Renal cortex interstitium (tissue), 11 donors: ENCODE results near the gene CHST15. TPM values are rescaled to one million over a fixed set of nuclear protein-coding genes. Genes with fewer than 3 reads are reported as not detected.

Experiments used
- DNase-seq, 11 donors: peaks; one replicate each; pipeline ENCODE4 v3.0.0-alpha.2; 2013; ENCODE audit warnings: low read depth in 9 of 11, low spot score in 4 of 11; ENCODE audit errors: extremely low read depth in 1 of 11
- polyA plus RNA-seq, 3 donors: library from polyadenylated mRNA; unstranded; fragments of 120-200 nt; gene quantifications; one replicate each; pipeline ENCODE4 v1.2.1, GENCODE V29; 2013; ENCODE audit not compliant: insufficient read length in 3 of 3

CHST15 gene
- polyA plus RNA-seq, 3 donors, result 17.9 to 21.6 (median 20.7) TPM

DNA sequence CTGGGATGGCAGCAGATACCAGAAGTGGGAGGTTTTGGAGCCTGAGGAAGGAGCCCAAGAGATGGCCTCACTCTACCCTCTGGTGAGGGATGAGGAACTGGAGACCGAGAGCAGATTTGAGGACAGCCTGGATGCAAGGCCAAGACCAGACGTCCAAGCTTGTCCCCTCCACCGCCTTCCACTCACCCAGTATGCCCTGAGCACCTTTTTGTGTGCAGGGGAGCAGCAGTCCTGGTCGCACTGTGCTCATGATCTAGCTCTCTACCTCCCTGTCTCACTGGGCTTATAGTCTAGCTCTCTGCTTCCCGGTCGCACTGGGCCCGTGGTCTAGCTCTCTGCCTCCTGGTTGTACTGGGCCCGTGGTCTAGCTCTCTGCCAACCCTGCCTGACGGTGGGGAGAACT, 33.6 kb upstream of the CHST15 start:
- no peak for DNase-seq

DNA sequence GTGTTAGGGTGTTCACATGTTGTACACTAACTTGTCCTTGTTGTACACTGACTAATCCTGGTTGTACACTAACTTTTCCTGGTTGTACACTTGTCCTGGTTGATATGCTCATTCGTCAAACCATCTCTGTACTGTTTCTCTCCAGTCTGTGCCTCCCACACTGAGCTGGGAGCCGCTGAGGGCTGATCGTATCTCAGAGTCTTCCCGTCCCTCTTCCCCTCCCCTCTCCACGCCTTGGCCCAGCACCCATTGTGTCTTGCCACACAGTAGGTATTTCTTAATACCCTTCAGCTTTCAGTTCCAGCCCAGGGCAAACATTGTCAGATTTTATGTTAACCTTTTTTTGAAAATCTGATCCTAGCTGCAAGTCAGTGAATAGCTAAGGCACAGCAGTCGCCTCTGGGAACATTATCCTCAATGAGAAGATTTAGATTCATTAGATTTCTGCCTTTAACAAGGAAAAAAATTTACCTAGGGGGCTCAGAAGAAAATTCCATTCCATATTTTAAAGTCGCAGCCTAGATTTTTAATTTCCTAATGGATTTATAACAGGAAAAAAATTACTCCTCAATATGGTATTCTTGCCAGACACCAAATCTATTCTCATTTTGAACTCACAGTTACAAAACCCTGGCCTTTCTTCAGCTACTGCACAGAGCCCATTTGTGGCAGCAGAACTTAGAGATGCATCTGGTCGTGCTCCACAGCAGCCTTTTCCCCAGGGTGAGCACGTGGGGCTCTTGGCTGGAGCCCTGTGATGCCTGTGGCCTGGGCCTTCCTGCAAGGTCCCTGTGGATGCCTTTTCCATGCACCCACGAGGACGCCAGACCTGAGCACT, 33.0 kb upstream of the CHST15 start:
- DNase-seq, result no peak

DNA sequence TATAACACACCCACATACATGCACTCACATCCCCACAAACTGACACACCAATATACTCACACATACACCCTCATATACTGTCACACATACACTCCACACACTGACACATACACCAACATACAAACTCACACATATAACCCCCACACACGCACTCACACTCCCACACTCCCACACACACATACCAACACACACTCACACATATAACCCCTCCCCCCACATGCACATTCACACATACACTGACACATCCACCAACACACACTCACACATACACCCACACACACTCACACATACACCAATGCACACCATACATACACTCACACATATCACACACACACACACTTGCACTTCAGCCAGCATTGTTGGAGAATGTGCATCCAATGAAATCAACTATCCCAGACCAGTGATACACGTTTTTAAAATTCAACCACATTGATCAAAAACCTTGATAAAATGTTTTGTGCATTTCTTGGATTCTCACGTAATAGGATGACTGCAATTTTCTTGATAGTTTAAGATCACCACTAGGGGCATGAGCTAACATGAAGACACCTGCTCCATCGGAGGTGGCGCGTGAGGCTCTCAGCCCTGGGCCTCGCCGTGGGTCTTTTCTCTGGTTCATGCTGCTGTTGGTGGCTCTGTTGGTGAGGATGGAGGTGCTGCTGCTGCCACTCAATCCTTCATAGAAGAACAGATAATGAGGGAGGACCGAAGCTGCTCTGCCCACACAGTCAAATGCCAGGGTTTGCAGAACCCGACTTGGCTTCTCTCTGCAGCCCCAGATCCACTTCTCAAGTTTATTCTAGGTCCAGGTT, 32.1 kb upstream of the CHST15 start:
- no peak for DNase-seq

DNA sequence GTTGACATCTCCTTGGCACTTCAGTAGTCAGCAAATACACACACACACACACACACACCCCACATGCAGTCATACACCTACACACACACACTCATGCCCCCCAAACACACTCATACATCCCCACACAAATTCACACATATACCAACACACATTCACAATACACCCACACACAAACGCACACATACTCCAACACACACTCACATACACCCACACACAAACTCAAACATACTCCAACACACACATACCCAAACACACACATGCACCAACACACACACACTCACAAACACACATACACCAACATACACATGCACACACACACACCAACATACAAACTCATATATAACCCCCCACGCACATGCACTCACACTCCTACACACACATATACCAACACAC, 31.4 kb upstream of the CHST15 start:
- DNase-seq, result no peak

DNA sequence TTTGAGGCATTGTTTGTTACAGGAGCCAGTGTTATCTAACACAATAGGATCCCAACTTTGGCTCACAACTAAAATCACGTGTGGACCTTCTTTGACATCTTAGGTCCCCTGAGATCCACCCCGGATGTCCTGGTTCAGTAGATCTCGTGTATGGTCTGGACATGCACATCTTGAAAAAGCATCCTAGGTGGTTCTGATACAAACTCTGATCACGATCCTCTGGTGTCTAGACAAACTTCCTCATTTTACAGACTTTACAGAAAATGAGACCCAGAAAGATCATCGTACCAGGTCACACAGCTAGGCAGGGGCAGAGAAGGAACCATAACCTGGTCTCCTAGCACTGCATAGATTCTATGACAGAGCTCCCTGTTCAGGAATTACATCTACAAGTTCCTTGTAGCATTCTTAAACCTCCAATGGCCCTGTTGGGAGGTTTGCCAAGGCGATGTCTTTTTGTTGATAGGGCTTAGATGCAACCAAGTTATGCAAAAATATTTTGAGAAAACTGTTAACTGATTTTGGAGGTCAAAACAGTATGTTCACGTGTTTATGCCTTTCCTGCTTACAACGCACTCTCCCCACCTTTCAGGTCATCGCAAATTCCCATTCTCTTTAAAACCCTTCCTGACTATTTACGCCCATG, 30.8 kb upstream of the CHST15 start:
- no peak for DNase-seq

DNA sequence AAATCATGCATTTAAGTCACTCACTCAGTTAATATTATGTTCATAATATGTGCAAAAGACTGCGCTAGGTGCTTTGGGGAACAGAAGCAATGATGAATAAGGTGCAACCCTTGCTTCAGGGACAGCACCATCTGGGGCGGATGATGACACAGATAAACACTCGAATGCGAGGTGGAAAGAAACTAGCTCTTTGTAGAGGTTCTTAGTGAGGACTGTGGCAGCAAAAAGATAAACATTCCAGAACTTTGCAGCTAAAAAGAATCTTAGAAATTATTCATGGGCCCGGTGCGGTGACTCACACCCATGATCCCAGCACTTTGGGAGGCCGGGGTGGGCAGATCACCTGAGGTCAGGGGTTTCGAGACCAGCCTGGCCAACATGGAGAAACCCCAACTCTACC, 29.8 kb upstream of the CHST15 start:
- no peak for DNase-seq

DNA sequence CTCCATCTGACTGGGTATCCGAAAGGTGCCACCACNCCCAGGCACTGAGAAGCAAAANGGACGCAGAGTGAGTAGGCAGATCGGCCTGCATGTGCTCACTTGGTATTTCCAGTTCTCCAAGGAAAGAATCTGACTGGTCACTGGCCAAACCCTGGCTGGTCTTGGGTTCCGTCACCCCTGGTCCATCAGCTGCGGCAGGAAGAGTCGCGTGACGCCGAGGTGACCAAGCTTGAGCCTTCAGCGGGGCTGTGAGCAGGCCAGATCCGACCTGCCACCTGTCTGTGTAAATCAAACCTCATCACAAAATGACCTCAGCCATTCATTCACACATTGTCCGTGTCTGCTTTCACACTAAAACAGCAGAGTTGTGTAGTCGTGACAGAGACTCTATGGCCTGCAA, 28.8 kb upstream of the CHST15 start:
- DNase-seq, result no peak

DNA sequence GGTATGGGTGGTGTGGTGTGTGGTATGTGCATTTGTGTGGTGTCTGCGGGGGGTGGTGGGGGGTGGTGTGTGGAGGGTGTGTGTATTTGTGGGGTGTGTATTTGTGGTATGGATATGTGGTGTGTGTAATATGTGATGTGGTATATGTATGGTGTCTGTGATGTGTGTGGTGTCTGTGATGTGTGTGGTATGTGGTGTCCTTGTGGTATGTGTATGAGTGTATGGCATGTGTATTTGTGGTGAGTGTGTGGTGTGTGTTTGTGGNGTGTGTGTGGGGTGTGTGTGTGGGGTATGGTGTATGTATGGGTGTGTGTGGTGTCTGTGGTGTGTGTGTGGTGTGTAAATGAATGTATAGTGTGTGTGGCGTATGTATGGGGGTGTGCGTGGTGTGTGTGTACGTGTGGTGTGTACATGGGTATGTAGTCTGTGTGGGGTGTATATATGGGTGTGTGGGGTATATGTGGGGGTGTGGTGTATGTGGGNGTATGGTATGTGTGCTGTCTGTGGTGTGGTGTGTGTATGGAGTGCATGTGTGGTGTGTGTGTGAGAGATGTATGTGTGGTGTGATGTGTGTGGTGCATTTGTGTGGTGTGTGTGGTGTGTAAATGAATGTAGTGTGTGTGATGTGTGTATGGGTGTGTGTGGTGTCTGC, 27.1 kb upstream of the CHST15 start:
- DNase-seq, result no peak

DNA sequence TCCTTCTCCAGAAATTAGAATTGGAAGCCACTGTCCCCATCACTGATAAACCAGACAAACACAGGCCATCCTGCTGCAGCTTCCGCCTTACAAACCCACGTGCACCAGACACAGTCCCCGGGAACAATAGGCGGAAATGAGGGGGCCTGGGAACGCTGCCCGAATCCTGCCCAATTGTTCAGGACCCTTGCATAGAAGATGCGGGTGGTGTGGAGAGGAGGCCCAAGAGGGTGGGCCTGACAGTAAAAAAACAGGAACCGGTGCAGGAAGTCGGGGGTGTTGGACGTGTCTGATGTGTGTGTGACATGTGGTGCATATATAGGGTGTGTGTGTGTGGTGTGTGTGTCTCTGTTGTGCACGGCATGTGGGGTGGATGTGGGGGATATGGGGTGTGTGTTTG, 26.5 kb upstream of the CHST15 start:
- peak in 1 of 11 donors; percentile 46 for DNase-seq

DNA sequence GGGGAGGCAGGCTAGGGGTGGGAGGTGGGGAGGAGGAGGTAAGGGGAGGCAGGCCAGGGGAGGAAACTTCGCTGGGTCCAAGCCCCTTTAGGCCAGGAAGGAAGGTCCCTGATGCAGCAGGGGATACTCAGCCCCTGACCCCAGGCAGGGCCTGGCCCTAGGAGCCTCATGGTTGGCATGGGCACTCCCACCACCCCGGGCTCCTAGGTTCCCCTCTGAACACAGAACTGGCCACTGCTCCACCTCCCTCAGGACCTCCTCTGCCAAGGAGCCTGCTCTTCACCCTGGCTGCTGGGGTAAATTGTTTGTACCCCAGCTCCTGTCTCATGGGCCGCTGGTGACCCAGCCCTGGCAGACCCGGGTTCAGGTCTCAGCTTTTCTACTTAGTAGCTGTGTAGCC, 25.8 kb upstream of the CHST15 start:
- DNase-seq, result no peak

DNA sequence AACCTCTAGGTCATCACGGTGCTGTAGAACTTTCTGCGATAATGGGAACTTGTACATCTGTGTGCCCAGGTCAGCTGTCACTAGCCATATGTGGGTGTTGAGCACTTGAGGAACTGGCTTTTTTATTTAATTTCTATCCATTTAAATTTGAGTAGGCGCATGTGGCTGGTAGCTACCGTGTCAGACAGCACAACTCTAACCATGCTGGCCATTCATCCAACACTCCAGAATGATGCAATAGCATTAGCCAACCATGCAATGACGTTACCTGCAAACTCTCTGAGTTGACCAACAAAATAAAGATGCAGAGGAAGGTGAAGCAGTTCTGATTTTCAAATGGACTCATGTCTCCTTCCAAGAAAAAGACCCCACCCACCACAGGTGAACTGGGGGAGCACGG, 24.4 kb upstream of the CHST15 start:
- DNase-seq, result no peak

DNA sequence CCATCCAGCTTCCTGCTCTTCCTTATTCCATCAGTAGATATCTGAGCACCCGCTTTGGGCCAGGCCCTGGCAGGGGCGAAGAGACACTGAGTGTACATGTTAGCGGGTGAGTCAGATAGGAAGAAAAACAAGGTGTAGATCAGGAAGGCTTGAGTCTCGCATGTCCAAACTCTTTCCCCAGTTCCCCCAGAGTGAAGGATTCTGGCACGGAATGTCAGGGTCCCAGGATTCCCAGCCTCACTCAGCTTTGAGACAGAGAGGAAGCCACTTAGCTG, 24.1 kb upstream of the CHST15 start:
- DNase-seq, result no peak

DNA sequence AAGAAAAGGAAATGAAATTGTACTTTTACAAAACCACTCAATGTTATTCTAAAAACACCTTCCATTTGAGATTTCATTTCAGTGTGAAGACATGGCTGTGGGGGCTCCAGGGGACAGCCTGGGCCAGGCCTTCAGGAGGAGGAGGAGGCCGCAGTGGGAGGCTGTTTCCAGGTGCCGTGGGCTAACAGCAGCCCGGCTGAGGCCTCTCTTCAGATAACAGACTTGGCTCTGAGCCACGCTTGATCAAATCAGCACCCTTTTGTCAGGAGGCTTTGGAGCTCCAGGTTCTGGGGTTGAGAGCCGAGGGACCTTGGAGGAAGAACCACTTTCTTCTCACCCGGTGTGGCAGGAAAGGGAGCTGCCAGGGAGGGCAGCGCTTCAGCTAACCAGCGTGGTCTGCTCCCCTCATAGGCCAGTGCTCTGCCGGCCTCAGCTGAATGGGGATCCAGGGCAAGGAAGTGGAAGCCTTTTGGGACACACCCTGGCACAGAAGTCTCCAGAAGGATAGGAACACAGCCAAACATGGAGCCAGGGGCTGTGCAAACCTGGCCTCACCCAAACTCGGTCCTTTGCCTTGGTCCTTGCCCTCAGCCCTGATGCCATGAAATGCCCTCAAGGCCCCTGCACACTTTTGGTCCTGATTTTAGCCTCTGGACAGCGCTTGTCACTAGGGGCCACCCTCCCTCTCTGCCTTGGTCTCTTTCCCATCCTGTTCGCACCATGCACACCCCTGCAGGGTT, 23.5 kb upstream of the CHST15 start:
- DNase-seq, result no peak

DNA sequence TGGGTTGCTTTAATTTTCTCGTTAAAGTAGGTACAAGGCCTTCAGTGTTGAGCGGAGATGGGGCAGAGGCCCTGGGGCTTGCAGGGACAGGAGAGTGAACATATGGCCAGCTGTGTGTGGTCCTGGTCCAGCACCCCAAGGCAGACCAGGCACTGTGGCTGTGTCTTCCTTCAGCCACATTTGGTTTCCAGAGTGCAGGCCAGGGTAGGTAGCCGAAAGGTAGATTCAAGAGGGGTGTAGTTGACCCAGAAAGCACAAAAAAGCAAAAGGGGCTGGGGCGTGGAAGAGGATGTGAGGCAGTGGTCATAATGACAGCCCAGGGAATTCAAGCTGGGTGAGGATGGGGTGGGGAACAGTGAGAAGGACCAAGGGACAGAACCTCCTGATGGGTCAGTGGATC, 21.3 kb upstream of the CHST15 start:
- no peak for DNase-seq

DNA sequence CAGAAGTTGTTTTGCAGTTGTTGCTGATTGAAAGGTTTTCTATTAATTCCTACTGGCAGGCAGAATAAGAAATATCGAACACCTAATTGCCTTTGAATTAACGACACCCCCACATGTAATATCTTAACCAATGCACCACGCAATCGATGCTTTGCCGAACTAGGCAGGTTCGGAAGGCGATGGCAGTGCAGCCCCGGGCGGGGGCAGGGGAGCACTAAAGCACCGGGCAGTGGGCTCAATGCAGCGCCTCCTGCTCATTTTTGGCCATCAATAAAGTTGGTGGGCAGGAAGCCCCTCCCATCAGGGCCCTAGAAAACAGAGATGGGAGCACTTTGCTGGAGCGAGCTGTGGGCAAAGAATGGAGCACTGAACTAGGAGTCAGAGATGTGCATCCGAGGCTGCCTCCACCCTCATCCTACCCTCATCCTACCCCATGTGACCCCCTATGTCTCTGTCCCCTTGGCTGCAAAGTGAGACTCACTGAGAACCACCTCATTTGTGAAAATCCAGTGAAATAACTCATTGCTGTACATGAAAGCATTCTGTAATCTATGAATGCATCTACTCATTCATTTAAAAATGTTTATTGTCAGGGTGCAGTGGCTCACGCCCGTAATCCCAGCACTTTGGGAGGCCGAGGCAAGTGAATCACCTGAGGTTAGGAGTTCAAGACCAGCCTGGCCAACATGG, 19.6 kb upstream of the CHST15 start:
- no peak for DNase-seq

DNA sequence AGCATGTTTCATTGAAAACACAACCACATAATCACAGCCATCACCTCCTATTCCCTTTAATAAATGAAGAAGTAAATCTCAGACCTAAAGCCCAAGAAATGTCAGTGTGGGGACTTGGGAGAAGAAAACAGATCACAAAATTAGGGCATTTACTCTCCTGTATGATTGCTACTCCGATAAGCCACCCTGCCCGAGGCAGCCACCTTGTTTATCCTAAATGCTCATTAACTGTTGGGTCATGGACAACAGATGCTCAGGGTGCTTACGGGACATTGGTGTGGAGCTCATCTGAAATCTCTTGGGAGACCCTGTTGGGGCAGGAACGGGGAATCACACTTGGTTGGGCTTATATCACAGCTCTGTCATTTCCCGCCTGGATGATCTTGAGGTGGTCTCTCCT, 17.5 kb upstream of the CHST15 start:
- no peak for DNase-seq

DNA sequence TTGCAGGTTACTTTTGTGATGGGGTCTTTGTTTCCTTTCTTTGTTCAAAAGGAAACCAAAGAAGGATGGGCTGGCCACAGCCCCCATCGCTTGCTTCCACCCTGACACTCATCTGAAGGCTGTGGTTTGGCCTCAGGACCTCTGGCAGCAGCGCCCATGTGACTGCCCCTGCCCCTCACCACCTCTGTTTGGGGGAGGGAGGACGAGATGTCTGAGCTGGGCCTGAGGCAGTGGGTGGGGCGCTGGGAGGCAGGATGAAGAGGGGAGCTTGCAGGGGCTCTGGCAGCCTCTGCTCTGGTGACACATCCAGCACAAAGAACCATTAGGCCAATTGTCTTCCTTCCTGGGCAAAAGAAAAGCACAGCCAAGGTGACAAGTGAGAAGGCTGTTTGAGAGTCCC, 15.9 kb upstream of the CHST15 start:
- DNase-seq, result no peak

DNA sequence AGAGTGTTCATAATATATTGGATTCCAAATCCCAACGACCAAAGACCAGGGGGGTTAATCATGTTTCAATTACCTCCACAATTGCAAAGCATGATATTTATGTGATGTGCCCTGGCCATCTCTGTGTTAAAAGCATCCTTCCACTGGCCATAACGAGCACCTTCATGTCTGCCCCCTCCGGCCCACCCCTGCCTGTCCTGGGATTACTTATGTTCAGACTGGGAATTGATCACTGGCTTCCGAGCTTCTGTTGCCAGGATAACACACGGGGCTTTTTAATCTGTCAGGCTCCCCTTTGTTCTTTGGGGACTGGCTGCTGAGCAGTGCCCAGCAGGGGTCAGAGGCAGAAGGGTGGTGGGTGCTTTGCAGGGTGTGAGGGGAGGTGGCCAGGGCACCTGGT, 13.7 kb upstream of the CHST15 start:
- DNase-seq, result no peak
